Measurements from ENCODE around the gene BAD.

Gene BAD

GRCh38 chr11:64275841-64276240 is 8.6 kb downstream of the BAD start:
- no peak for DNase-seq

GRCh38 chr11:64275031-64275800 is 9.2 kb downstream of the BAD start:
- DNase-seq, result no peak

GRCh38 chr11:64269540-64270220 is 14.8 kb downstream of the BAD start:
- DNase-seq, result peak; percentile 94 to 99 (median 98)

GRCh38 chr11:64268893-64269539 is 15.4 kb downstream of the BAD start:
- peak in 3 of 5 experiments; percentile 24 to 62 (median 30) for DNase-seq

GRCh38 chr11:64268025-64268892 is 16.2 kb downstream of the BAD start:
- peak in 1 of 5 experiments; percentile 2 for DNase-seq

GRCh38 chr11:64267207-64267945 is 17.1 kb downstream of the BAD start:
- DNase-seq, result no peak

GRCh38 chr11:64266339-64266738 is 18.1 kb downstream of the BAD start:
- DNase-seq, result no peak

GRCh38 chr11:64265176-64266160 is 19.0 kb downstream of the BAD start:
- DNase-seq, result no peak

- no peak for DNase-seq
Measured at GRCh38 chr11:64264371-64264852, 20.1 kb downstream of the BAD start.

GRCh38 chr11:64263947-64264317 is 20.5 kb downstream of the BAD start:
- no peak for DNase-seq

GRCh38 chr11:64263021-64263946 is 21.2 kb downstream of the BAD start:
- DNase-seq, result no peak

- DNase-seq, result peak in 1 of 5 experiments; percentile 2
Measured at GRCh38 chr11:64262271-64263002, 22.0 kb downstream of the BAD start.

- no peak for DNase-seq
Measured at GRCh38 chr11:64261556-64262080, 22.8 kb downstream of the BAD start.

GRCh38 chr11:64260147-64260708 is 24.2 kb downstream of the BAD start:
- DNase-seq, result no peak

GRCh38 chr11:64259533-64260067 is 24.9 kb downstream of the BAD start:
- DNase-seq, result no peak

- no peak for DNase-seq
Measured at GRCh38 chr11:64258946-64259532, 25.4 kb downstream of the BAD start.

GRCh38 chr11:64258356-64258755 is 26.1 kb downstream of the BAD start:
- no peak for DNase-seq
